NCI-H2196 (cell line): ENCODE measurements around the gene TMEM132C.

ENCODE experiments used
- DNase-seq: peaks from one replicate; lab custom pipeline; 2025; ENCODE audit not compliant: unreplicated experiment; lab: John Stamatoyannopoulos, UW

The TMEM132C gene

GRCh38 chr12:128698301-128698972 is 431.5 kb downstream of the TMEM132C start:
- no peak for DNase-seq

GRCh38 chr12:128699106-128699505 is 432.1 kb downstream of the TMEM132C start:
- no peak for DNase-seq

GRCh38 chr12:128702371-128702770 is 435.4 kb downstream of the TMEM132C start:
- no peak for DNase-seq

- DNase-seq = no peak
These were observed 438.2 kb downstream of the TMEM132C start for GRCh38 chr12:128705140-128705539.

- no peak for DNase-seq
These were observed 440.5 kb downstream of the TMEM132C start for GRCh38 chr12:128707488-128707887.

GRCh38 chr12:128708789-128709188 is 441.8 kb downstream of the TMEM132C start:
- no peak for DNase-seq

- no peak for DNase-seq
These were observed 442.7 kb downstream of the TMEM132C start for GRCh38 chr12:128709660-128710059.

- no peak for DNase-seq
These were observed 444.5 kb downstream of the TMEM132C start for GRCh38 chr12:128711486-128711885.

- DNase-seq = no peak
These were observed 445.7 kb downstream of the TMEM132C start for GRCh38 chr12:128712622-128713021.

GRCh38 chr12:128715485-128715884 is 448.5 kb downstream of the TMEM132C start:
- DNase-seq = no peak

- DNase-seq = no peak
These were observed 457.6 kb downstream of the TMEM132C start for GRCh38 chr12:128724468-128725046.

- no peak for DNase-seq
These were observed 459.9 kb downstream of the TMEM132C start for GRCh38 chr12:128726886-128727285.

GRCh38 chr12:128727461-128727860 is 460.5 kb downstream of the TMEM132C start:
- no peak for DNase-seq

GRCh38 chr12:128727999-128728398 is 461.0 kb downstream of the TMEM132C start:
- no peak for DNase-seq

GRCh38 chr12:128729628-128730121 is 462.7 kb downstream of the TMEM132C start:
- DNase-seq = no peak

- no peak for DNase-seq
These were observed 467.4 kb downstream of the TMEM132C start for GRCh38 chr12:128734371-128734770.

- DNase-seq = no peak
These were observed 470.5 kb downstream of the TMEM132C start for GRCh38 chr12:128737292-128737966.

- DNase-seq = no peak
These were observed 476.9 kb downstream of the TMEM132C start for GRCh38 chr12:128743916-128744315.

GRCh38 chr12:128745772-128746689 is 479.1 kb downstream of the TMEM132C start:
- no peak for DNase-seq

GRCh38 chr12:128747441-128747840 is 480.5 kb downstream of the TMEM132C start:
- DNase-seq = no peak

GRCh38 chr12:128752386-128752785 is 485.4 kb downstream of the TMEM132C start:
- DNase-seq = no peak
